Common myeloid progenitor, CD34-positive (primary cell): ENCODE measurements around the gene RGS3.

Experiments used
- CTCF ChIA-PET: fragments of 350-600 bp; sonication (Branson Sonifier 250); formaldehyde crosslinking; loops from one replicate; lab custom pipeline; 2021; ENCODE audit warnings: antibody characterized with exemption; lab: Charles Lee
- POLR2A ChIA-PET: fragments of 350-600 bp; sonication (Branson Sonifier 250); formaldehyde crosslinking; loops from one replicate; lab custom pipeline; 2021; ENCODE audit warnings: antibody characterized with exemption; lab: Charles Lee
- DNase-seq, 3 donors: peaks; one replicate each; pipeline versions ENCODE4 v3.0.0 to v3.0.0-alpha.2; 2013
- H3K27ac ChIP-seq, 2 experiments: 1 replicate in 1 of 2; 2 replicates in 1 of 2; pipeline ENCODE4 v1.7.0; 2013; ENCODE audit warnings: inconsistent platforms in 2 of 2, low read length in 2 of 2, mild to moderate bottlenecking in 2 of 2, low read depth in 1 of 2, moderate library complexity in 1 of 2; ENCODE audit not compliant: severe bottlenecking in 2 of 2, insufficient read depth in 1 of 2, poor library complexity in 1 of 2
- H3K27me3 ChIP-seq, 5 experiments: replicated peaks in 2 of 5; 1 replicate in 3 of 5; 2 replicates in 2 of 5; pipeline versions ENCODE4 v1.6.1 to v1.7.0; 2013; ENCODE audit warnings: low read length in 4 of 5, mild to moderate bottlenecking in 2 of 5, moderate library complexity in 2 of 5, inconsistent platforms in 1 of 5; ENCODE audit not compliant: insufficient read depth in 5 of 5, control insufficient read depth in 4 of 5
- H3K36me3 ChIP-seq, 4 experiments: 1 replicate in 2 of 4; 2 replicates in 2 of 4; pipeline versions ENCODE4 v1.6.1 to v1.7.0; 2013; ENCODE audit warnings: low read length in 3 of 4, control low read depth in 1 of 4, mild to moderate bottlenecking in 1 of 4; ENCODE audit not compliant: control insufficient read depth in 4 of 4, insufficient read depth in 4 of 4
- H3K4me1 ChIP-seq, 4 experiments: 1 replicate in 3 of 4; 2 replicates in 1 of 4; pipeline versions ENCODE4 v1.6.1 to v1.7.1; 2013; ENCODE audit warnings: low read length in 3 of 4, mild to moderate bottlenecking in 3 of 4, control low read depth in 1 of 4, inconsistent platforms in 1 of 4, moderate library complexity in 1 of 4; ENCODE audit not compliant: control insufficient read depth in 4 of 4, insufficient read depth in 4 of 4; ENCODE audit errors: control extremely low read depth in 1 of 4
- H3K4me3 ChIP-seq, 7 experiments: 1 replicate in 4 of 7; 2 replicates in 3 of 7; pipeline versions ENCODE4 v1.5.1 to v1.7.0; 2013; ENCODE audit warnings: mild to moderate bottlenecking in 7 of 7, low read length in 6 of 7, moderate library complexity in 6 of 7, inconsistent platforms in 2 of 7, low read depth in 2 of 7, control low read depth in 1 of 7; ENCODE audit not compliant: insufficient read depth in 4 of 7, control insufficient read depth in 1 of 7; ENCODE audit errors: extremely low read depth in 1 of 7
- H3K9me3 ChIP-seq, 5 experiments: 1 replicate in 4 of 5; 2 replicates in 1 of 5; pipeline versions ENCODE4 v1.6.1 to v1.7.1; 2013; ENCODE audit warnings: low read length in 4 of 5, mild to moderate bottlenecking in 2 of 5, inconsistent platforms in 1 of 5, low read depth in 1 of 5, moderate library complexity in 1 of 5; ENCODE audit not compliant: control insufficient read depth in 4 of 5, insufficient read depth in 2 of 5; ENCODE audit errors: control extremely low read depth in 1 of 5
- WGBS: methylation state at CpG from one replicate; pipeline ENCODE4 v1.1.5; 2013; ENCODE audit not compliant: insufficient coverage; 5-methylcytosine and 5-hydroxymethylcytosine counted together

The RGS3 gene

DNA sequence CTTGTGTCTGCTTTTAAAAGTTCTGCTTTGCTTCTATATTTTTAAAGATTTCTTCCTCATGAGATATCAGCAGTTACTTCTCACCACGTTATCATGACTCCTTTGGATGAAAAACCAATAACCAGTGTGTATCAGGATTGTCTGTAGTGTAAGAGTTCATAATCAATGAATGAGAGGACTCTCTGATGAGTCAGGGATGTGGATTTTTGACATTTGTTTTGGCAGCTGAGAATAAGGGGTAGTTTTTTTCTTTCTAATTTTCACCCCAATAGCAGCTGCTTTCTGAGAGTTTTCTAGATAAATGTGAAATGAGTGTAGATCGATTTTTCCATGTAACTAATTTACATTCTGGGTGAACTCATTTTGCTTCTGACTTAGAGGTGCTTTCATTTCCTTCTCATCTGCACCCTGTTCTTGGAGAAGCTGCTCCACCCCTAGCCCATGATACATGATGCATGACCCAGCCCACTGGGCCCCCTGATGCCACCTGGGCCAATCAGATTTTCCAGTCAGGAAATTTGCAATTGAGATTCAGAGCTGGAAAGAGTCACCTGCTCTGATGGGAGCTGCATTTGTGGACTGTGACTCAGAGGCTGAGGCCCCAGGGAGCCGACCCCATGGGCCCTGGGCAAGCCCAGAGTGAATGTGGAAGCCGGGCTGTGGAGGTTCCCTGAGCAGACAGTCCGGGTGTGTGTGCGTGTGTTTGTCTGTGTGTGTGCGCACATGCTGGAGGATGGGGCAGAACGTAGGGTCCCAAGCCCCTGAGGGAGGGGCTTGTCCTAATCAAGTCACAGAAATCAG is 159.3 kb downstream of the RGS3 start:
- no peaks in the 10 kb centered on the region for H3K36me3 ChIP-seq
- ChIA-PET CTCF (interaction anchor here (0.9 to 2.1 kb wide), 4 partner anchors 19 to 1209 kb away, joined by 3 to 6 read pairs (median 4); no protein-coding TSS in a partner anchor), POLR2A (interaction anchor here (0.7 kb wide), 1 partner anchor 12 kb away, joined by 4 read pairs; no protein-coding TSS in a partner anchor)
- DNase-seq, result no peak
- H3K9me3 ChIP-seq, result no peaks in the 10 kb centered on the region
- H3K27me3 ChIP-seq, result no peaks in the 10 kb centered on the region
- WGBS, result 98% methylated on average over 6 of the region's 8 CpGs
- H3K4me1 ChIP-seq, result peaks cover 0 to 12% (median 7%) of the 10 kb centered on the region in 4 experiments
- H3K27ac ChIP-seq, result no peak overlapping the region
- H3K4me3 ChIP-seq, result no peak overlapping the region

DNA sequence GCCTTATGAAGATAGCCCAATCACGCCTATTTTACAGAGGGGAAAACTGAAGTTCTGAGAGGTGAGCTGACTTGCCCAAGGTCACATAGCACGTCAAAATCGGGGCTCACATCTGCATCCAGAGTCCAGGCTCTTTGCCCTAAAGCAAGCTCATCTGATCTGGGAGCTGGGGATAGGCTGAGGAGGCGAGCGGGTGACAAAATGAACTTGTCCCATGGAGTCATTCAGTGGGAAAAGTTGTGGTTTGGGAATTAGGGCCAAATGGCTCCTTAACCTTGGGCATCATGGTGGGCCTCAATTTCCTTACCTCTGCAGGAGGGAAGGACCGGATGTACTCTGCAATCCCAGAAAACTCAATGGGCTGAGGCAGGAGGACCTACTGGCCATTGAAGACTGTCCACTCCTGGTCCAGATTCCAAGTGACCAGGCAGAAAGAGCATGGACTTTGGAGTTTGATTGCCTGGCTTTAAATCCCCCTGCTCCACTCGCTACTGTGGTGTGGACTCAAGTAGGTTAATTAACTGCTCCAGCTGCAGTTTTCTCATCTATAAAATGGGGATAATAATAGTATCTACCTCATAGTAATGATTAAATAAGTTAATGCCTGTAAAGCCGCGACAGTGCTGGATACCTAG is 160.4 kb downstream of the RGS3 start:
- no peak for DNase-seq
- Histone ChIP-seq H3K9me3 (no peaks in the 10 kb centered on the region), H3K27ac (no peak overlapping the region), H3K4me3 (no peak overlapping the region), H3K36me3 (no peaks in the 10 kb centered on the region), H3K27me3 (no peaks in the 10 kb centered on the region), H3K4me1 (peaks cover 0 to 8% (median 6%) of the 10 kb centered on the region in 4 experiments)
- ChIA-PET POLR2A (interaction anchor here (0.7 kb wide), 1 partner anchor 13 kb away, joined by 4 read pairs; no protein-coding TSS in a partner anchor), CTCF (interaction anchor here (1.3 to 1.7 kb wide), 3 partner anchors 11 to 32 kb away, joined by 4 to 5 read pairs (median 4); no protein-coding TSS in a partner anchor)
- 97% methylated on average over 4 of the region's 9 CpGs for WGBS

DNA sequence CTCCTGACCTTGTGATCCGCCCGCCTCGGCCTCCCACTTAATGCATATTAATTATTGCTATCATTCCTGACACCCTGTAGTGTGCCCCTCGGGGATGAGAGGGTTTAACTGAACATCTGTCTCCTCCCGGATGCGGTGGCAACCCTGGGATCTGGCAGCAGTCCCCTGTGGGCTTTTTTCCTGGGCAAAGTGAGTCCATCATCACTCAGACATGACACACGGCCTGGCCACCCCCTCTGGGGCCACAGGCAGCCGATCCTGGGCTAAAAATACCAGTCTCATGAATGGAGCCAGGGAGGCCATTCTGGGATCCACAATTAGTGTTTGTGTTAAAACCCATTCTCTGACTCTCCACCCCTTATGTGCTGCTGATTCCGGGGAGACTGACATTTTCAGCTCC is 161.2 kb downstream of the RGS3 start:
- WGBS, result 89% methylated on average over 7 of the region's 9 CpGs
- H3K27me3 ChIP-seq, result no peaks in the 10 kb centered on the region
- CTCF ChIA-PET, result interaction anchor here (1.7 to 3.0 kb wide), 2 partner anchors 11 to 21 kb away, joined by 4 to 6 read pairs; no protein-coding TSS in a partner anchor
- POLR2A ChIA-PET, result no interaction called here
- H3K4me3 ChIP-seq, result no peak overlapping the region
- H3K36me3 ChIP-seq, result no peaks in the 10 kb centered on the region
- H3K27ac ChIP-seq, result no peak overlapping the region
- no peak for DNase-seq
- peaks cover 0 to 4% (median 2%) of the 10 kb centered on the region in 4 experiments for H3K4me1 ChIP-seq
- H3K9me3 ChIP-seq, result no peaks in the 10 kb centered on the region

DNA sequence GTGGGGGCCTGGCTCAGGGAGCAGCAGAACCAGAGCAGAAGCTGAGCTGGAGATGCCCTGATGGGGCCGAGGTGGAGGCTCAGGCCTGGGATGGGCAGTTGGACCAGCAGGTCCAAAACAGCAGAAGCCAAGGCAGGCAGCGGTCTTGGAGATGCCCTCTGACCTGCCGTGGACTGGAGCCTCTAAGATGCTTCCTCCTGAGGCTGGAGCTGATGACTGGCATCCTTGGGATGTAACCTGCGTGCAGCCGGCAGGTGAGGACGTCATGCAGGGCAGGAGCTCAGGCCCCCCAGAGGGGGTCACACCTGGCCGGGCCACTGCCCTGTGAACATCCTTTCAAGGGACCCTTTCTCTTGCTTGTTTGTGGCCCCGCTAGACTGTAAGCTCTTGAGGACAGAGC is 162.0 kb downstream of the RGS3 start:
- no peaks in the 10 kb centered on the region for H3K9me3 ChIP-seq
- WGBS, result 95% methylated on average over 7 of the region's 8 CpGs
- H3K27me3 ChIP-seq, result no peaks in the 10 kb centered on the region
- DNase-seq, result no peak
- CTCF ChIA-PET, result interaction anchor here (1.4 to 3.0 kb wide), 3 partner anchors 10 to 32 kb away, joined by 4 to 7 read pairs (median 6); no protein-coding TSS in a partner anchor
- H3K4me3 ChIP-seq, result no peak overlapping the region
- H3K27ac ChIP-seq, result no peak overlapping the region
- no peaks in the 10 kb centered on the region for H3K36me3 ChIP-seq
- POLR2A ChIA-PET, result no interaction called here
- H3K4me1 ChIP-seq, result peaks cover 0 to 1% (median under 1%) of the 10 kb centered on the region in 4 experiments

DNA sequence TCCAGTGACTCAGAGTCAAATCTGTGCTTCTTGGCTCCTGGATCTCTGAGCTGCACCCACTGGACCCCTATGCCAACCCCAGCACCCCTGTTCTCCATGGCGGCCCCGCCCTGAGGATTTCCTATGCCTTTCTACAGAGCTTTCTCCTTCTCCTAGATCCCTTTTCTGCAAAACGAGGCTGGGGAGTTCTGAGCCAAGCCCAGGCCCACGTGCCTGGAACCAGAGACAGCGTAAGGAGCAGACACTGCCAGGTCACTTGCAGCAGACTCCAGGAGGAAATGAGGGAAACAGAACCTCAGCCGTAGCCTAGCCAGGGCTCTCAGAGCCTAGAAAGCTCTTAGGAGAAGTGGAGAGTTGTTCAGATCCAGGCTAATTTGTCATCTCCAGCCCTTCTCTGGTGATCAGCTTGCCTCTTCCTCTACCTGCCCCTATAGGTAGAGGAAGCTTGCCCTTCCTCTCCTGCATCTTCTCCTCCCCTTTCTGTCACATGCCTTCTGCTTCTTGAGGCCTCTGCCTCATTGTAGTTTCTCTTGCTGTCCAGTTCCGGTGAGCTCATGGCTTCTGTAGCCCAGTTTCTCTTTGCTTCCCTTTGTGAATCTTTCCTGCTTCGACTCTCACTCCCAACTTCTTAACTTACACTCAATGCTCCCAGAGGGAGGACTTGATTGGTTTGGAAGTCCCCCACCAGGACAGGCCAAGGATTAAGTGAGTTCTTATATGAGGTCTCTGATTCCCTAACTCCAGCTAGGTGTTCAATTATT is 163.4 kb downstream of the RGS3 start:
- ChIA-PET CTCF (interaction anchor here (1.4 to 3.0 kb wide), 5 partner anchors 23 to 151 kb away, joined by 3 to 7 read pairs (median 6); no protein-coding TSS in a partner anchor), POLR2A (no interaction called here)
- H3K36me3 ChIP-seq, result no peaks in the 10 kb centered on the region
- 90% methylated on average over 8 of the region's 8 CpGs for WGBS
- H3K4me1 ChIP-seq, result peaks cover 0 to 5% (median under 1%) of the 10 kb centered on the region in 4 experiments
- H3K27me3 ChIP-seq, result peaks cover 0 to 2% (median 0%) of the 10 kb centered on the region in 5 experiments
- H3K9me3 ChIP-seq, result no peaks in the 10 kb centered on the region
- DNase-seq, result no peak
- no peak overlapping the region for H3K4me3 ChIP-seq
- no peak overlapping the region for H3K27ac ChIP-seq

DNA sequence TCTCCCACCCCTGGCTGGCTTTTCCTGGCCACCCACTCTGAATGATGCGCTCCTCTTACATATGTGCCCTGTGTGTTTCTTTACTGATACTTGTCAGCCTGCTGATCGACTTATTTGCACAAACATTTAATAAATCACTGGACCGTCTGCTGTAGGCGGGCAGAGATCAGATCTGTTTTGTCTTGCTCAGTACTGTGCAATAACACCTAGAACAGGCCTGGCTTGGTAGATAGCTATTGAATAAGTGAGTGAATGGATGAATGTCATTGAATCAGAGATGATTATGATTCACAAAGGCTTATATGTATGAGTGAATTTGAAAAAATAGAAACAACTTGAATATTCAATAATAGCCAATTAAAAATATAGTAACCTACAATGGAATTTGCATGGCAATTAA is 165.1 kb downstream of the RGS3 start:
- H3K27me3 ChIP-seq, result peaks cover 0 to 2% (median 0%) of the 10 kb centered on the region in 5 experiments
- H3K27ac ChIP-seq, result no peak overlapping the region
- ChIA-PET POLR2A (no interaction called here), CTCF (interaction anchor here (2.3 kb wide), 1 partner anchor 27 kb away, joined by 7 read pairs; no protein-coding TSS in a partner anchor)
- 100% methylated on average over 4 of the region's 4 CpGs for WGBS
- H3K9me3 ChIP-seq, result no peaks in the 10 kb centered on the region
- no peak overlapping the region for H3K4me3 ChIP-seq
- H3K36me3 ChIP-seq, result no peaks in the 10 kb centered on the region
- H3K4me1 ChIP-seq, result peaks cover 0 to 5% (median under 1%) of the 10 kb centered on the region in 4 experiments
- DNase-seq, result no peak
